Stimulated activated CD4-positive, alpha-beta T cell treated with anti-CD3 and anti-CD28 coated beads, Interleukin-15, amount 100 ng/mL, for 24 hours (primary cell): ENCODE data around the gene RNF181.
"Not testable (repeated sequence)": the region's sequence is repeated elsewhere in the genome, so short reads cannot be mapped to it uniquely, and the experiment has no call there.

Source experiments
- DNase-seq: peaks from one replicate; pipeline ENCODE4 v3.0.0-alpha.2; 2020

The RNF181 gene, protein sequence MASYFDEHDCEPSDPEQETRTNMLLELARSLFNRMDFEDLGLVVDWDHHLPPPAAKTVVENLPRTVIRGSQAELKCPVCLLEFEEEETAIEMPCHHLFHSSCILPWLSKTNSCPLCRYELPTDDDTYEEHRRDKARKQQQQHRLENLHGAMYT

GRCh38 chr2:85595301-85596025 is at the start of gene RNF181:
RNF181 (plus strand) TSS chr2:85595745; CDS start chr2:85595764, 19 bp downstream.
- DNase-seq, result peak; percentile 93

- DNase-seq, result peak; percentile 22
Measured at GRCh38 chr2:85545780-85546240, 49.7 kb upstream of the RNF181 start.

- DNase-seq, result peak; percentile 46
Measured at GRCh38 chr2:85547089-85547858, 48.3 kb upstream of the RNF181 start.

- DNase-seq, result no peak
Measured at GRCh38 chr2:85547859-85548607, 47.5 kb upstream of the RNF181 start.

GRCh38 chr2:85548608-85548900 is 47.0 kb upstream of the RNF181 start:
- DNase-seq, result no peak

GRCh38 chr2:85549095-85549494 is 46.5 kb upstream of the RNF181 start:
- no peak for DNase-seq

DNA sequence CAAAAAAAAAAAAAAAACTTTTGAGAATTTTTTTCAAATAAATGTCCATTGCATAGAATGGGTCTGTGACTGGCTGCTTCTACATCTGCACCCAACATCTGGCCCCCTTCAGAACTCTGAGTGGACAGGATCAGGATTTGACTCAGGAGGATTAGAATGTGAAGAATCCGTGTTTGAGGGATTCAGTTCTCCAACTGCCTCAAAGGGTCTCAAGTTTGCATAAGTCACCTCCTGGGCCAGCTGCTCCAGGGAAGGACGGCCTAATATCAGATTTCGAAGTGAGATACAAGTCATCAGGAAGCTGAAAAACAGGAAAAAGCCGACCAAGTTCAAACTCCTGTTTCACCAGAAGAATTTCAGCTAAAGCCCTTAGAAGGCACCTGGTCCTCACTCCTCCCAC is 45.7 kb upstream of the RNF181 start:
- no peak for DNase-seq

DNA sequence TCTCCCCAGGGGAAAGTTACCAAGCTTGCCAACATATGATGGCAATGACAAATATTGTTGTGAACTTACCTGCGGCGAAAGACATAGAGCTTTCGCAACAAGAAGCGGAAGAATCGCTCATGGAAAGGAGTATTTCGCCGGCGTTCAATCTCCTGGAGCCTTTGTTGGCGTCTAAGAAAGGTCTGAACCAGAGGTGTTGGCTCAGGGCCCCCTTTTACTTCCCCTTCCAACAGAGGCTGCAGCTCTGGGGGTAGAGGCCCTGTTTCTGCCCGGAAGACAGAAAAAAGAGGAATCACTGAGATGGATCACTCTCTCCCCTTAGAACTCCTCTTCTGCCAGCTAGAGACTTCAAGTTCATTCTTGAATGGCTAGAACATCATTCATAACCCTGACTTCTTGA is 45.1 kb upstream of the RNF181 start:
- no peak for DNase-seq

- DNase-seq, result peak; percentile 89
Measured at GRCh38 chr2:85551698-85552678, 43.6 kb upstream of the RNF181 start.

GRCh38 chr2:85553184-85553583 is 42.4 kb upstream of the RNF181 start:
- DNase-seq, result no peak

DNA sequence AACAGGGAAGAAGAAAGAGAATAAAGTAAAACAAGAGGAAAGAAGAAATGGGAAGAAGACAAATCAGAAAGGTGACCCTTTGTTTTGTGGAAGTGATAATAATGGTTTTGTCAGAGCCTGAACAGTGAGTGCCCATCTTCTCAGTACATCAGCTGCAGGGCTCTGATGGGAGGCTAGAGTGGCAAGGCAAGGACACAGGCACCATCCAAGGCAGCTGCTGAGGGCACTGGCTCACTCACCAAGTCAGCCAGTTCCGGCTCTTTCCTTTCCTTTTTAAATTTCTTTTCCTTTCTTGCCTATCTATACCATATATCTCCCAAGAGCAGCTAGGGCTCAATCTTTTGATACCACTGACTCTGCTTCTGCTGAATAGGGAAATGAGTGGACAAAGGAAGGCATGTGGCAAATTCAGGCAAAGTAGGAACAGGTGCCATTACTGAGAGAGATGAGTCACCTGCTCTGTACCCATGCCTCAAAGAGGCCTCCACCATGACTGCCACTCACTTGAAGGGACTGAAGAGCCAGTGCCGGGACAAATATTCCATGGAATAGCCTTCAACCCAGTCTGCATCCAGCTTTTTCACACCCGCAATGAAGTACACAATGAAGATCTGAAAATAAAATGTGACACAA is 40.4 kb upstream of the RNF181 start:
- no peak for DNase-seq

DNA sequence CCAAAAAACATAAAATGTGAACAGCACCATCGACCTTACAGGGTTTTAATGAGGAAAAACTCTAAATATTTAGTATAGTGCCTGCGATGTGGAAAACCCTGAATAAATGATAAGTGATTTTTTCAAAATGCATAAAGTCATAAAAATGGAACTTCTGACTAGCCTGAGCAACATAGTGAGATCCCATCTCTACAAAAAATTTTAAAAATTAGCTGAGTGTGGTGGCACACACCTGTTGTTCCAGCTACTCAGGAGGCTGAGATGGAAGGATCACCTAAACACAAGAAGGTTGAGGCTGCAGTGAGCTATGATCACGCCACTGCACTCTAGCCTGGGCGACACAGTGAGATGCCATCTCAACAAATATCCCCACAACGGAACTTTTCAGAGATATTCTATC is 38.4 kb upstream of the RNF181 start:
- no peak for DNase-seq

- no peak for DNase-seq
Measured at GRCh38 chr2:85558160-85558559, 37.4 kb upstream of the RNF181 start.

GRCh38 chr2:85560403-85560726 is 35.2 kb upstream of the RNF181 start:
- DNase-seq, result not testable (repeated sequence)

DNA sequence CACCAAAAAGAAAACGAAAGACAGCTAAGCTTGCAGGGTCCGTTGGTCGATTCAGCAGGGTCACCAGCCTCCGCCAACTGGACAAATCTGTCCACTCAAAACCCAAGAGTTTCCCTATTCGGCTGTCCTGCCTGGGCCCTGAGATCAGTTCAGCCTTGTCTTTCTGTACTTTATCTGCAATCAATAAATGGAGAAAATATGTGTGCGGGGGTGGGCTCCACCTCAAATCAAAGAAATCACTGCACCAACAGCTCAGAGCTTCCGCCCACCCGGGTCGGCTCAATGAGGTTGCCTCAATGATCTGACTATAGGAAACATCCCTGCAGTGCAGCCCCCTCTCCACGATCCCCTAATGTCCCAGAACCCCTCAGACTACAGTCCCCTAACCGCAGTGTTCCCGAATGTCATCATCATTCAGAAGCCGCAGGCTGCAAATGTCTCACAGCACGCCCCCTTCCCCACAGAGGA is 34.7 kb upstream of the RNF181 start:
- DNase-seq, result no peak

DNA sequence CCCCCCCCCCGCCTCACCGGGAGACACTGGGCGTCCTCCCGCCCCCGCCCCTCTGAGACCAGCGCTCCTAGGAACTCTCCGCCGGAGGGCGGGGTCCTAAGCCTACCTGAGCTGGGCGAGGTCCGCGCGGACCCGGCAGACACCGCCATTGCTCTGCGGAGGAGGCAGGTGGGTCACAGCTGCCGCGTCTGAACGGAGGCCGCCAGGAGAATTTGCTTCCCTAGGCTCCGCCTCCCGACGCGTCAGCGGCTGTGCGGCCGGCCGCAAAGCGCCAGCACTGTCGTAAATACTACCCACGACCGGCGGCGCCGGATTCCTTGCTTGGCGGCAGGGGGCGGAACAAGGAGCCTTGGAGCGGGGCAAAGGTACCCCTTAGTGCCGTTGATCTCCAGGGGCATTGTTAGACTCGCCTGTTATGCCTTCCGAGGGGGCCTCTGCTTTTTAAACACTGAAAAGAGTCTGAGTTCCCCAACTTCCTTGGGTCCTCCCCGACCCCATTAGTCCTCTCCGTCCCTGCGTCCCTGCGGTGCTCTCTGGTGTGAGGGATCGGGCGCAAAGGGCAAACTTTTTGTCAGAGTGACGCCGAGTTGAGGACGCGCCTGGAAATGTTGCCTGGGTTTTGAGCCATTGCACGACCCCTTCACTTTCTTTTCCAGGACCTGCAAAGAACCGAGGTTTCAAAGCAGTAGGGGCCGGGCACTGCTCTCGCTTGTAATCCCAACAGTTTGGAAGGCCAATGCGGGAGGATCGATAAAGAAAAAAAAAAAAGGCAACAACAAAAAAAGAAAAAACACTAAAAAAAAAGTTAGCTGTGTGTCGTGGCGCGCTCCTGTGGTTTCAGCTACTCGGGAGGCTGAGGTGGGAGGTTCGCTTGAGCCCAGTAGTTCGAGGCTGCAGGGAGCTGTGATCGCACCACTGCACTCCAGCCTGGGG is 34.0 kb upstream of the RNF181 start, which contains the start of gene GGCX:
TSS of gene GGCX (minus strand) at position 214 of the 933 bp plus-strand sequence. CDS start at position 149, 65 bp downstream.
- peak; percentile 97 for DNase-seq

- no peak for DNase-seq
Measured at GRCh38 chr2:85564144-85564563, 31.4 kb upstream of the RNF181 start.

GRCh38 chr2:85566265-85566664 is 29.3 kb upstream of the RNF181 start:
- DNase-seq, result no peak

DNA sequence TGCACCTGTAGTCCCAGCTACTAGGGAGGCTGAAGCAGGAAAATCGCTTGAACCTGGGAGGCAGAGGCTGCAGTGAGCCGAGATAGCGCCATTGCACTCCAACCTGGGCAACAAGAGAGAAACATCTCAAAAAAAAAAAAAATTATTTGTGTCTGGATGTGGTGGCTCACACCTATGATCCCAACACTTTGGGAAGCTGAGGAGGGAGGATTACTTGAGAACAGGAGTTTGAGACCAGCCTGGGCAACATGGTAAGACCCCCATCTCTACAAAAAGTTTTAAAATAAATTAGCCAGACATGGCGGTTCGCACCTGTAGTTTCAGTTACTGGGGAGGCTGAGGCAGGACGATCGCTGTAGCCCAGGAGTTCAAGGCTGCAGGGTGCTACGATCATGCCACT is 19.8 kb upstream of the RNF181 start:
- DNase-seq, result no peak

- no peak for DNase-seq
Measured at GRCh38 chr2:85577063-85577385, 18.5 kb upstream of the RNF181 start.
